ENCODE data around the gene AJAP1.

DNA sequence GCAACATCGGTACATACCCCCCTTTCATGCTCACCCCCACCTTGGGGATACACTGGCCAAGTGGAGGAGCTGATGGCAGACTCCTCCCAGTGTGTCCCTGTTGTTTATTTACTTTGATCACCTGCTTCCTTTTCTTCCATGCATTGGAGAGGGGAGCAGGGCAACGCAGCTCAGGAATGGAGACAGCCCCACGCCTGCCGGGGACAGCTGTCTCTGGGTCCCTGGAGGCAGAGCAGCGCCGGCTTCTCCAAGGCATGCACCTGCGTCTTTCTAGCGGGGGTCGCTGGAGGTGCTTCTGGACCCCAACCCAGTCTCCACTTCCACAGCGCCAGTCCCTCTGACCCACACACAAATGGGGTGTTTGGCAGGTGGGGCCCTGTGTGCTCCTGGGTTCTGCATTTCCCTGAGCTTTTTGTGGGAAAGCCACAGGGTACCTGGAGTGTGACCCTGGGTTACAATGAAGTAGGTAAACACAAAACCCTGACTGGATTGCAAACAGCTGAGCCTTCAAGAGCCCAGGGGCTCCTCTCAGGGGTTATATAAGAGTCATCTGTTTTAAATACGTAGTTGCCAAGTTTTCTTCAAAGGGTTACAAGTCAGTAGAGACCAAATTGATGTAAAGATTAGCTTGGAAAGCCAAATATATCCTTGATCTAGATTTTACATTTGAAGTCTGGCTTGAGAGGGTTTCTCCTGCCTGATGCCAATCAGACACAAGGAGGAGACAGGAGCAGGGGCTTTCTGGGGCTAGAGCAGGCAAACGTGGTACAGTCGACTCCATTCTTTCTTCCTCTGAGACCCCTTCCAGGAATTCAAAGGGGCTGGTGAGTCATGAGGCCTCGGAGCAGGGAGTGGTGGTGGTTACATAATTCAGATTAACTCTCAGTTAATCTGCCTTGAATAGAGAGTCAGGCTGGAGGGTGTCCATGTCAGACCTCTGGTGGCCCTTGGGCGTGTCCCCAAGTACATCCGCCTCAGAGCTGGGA lies 4.5 kb downstream of the AJAP1 start:
- TF ChIP-seq, protein P1, sequence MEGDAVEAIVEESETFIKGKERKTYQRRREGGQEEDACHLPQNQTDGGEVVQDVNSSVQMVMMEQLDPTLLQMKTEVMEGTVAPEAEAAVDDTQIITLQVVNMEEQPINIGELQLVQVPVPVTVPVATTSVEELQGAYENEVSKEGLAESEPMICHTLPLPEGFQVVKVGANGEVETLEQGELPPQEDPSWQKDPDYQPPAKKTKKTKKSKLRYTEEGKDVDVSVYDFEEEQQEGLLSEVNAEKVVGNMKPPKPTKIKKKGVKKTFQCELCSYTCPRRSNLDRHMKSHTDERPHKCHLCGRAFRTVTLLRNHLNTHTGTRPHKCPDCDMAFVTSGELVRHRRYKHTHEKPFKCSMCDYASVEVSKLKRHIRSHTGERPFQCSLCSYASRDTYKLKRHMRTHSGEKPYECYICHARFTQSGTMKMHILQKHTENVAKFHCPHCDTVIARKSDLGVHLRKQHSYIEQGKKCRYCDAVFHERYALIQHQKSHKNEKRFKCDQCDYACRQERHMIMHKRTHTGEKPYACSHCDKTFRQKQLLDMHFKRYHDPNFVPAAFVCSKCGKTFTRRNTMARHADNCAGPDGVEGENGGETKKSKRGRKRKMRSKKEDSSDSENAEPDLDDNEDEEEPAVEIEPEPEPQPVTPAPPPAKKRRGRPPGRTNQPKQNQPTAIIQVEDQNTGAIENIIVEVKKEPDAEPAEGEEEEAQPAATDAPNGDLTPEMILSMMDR (conservative IDR thresholded peaks at IDR 0.05) = no peak
- no peak for TF ChIP-seq EZH2 (IDR thresholded peaks at IDR 0.05; ENCODE audit: low read depth)
